Testis (tissue), 3 donors: Measurements from ENCODE around the gene CAPN1. TPM values are rescaled to one million over a fixed set of nuclear protein-coding genes. Genes with fewer than 3 reads are reported as not detected.

Experiments
- DNase-seq: peaks from one replicate; pipeline ENCODE4 v3.0.0-alpha.2; 2019
- H3K27ac ChIP-seq, 2 donors: fragments of 200-600 bp; sonication (generic); one replicate each; pipeline ENCODE4 v1.5.1; 2019
- H3K27me3 ChIP-seq: fragments of 200-600 bp; sonication (generic); one replicate; pipeline ENCODE4 v1.5.1; 2019
- H3K36me3 ChIP-seq: fragments of 200-600 bp; sonication (generic); one replicate; pipeline ENCODE4 v1.5.1; 2017; ENCODE audit warnings: low read depth; ENCODE audit errors: missing control alignments
- H3K4me1 ChIP-seq: fragments of 200-600 bp; sonication (generic); one replicate; pipeline ENCODE4 v1.5.1; 2019
- H3K4me3 ChIP-seq, 2 donors: fragments of 200-600 bp; sonication (generic); one replicate each; pipeline ENCODE4 v1.5.1; 2017 to 2019
- H3K9me3 ChIP-seq: fragments of 200-600 bp; sonication (generic); one replicate; pipeline ENCODE4 v1.5.1; 2017
- CTCF ChIP-seq, 3 experiments: fragments of 450-650 bp in 2 of 3; fragments of 200-600 bp in 1 of 3; sonication (generic) in 1 of 3; IDR thresholded peaks; one replicate each; pipeline ENCODE4 v1.5.1; 2016 to 2019; ENCODE audit warnings: antibody characterized with exemption in 3 of 3, mild to moderate bottlenecking in 2 of 3, moderate library complexity in 1 of 3
- POLR2A ChIP-seq: fragments of 450-650 bp; IDR thresholded peaks from one replicate; pipeline ENCODE4 v1.6.1; 2017; ENCODE audit warnings: antibody characterized with exemption, mild to moderate bottlenecking, moderate library complexity
- WGBS, 2 donors: methylation state at CpG; one replicate each; pipeline ENCODE4 v1.1.5; 2018; 5-methylcytosine and 5-hydroxymethylcytosine counted together
- intact Hi-C: fragments of 100-400 bp; cut with DNase I; formaldehyde crosslinking; loops from one replicate; pipeline ENCODE4 v1.15.1; 2023; ENCODE audit warnings: low total_unique reads
- polyA plus RNA-seq: library from polyadenylated mRNA; stranded (reverse); fragments of 350-450 nt; fragmentation: Illumina TruSeq; extraction: RNeasy Lipid Tissue Mini Kit (QIAGEN cat#74804); gene quantifications from one replicate; pipeline ENCODE4 v1.2.3, GENCODE V29; 2014; ENCODE audit warnings: low read depth, low replicate concordance; ENCODE audit not compliant: insufficient read depth
- total RNA-seq, 2 donors: library from RNA; depleted of rRNA; stranded (reverse); fragments of >200 nt; gene quantifications; one replicate each; pipeline ENCODE4 v1.2.3, GENCODE V29; 2016

CAPN1 gene
- total and polyA plus RNA-seq, 3 donors from 2014 or later: 27.3 to 85.3 (median 36.2) TPM

- DNase-seq: no peak
- H3K27ac ChIP-seq: no peak overlapping the region
- no peak overlapping the region for H3K4me3 ChIP-seq
- H3K9me3 ChIP-seq: no peaks in the 10 kb centered on the region
- TF ChIP-seq POLR2A (no peak), CTCF (IDR thresholded peaks at IDR 0.05) (no peak)
- 81 to 87% methylated on average over 5 of the region's 5 CpGs for WGBS, 2 donors
- no peaks in the 10 kb centered on the region for H3K36me3 ChIP-seq
- no peaks in the 10 kb centered on the region for H3K4me1 ChIP-seq
- intact Hi-C loops: no loop called here
- no peaks in the 10 kb centered on the region for H3K27me3 ChIP-seq
Observed at GRCh38 chr11:65159012-65159411, 22.7 kb upstream of the CAPN1 start.

GRCh38 chr11:65160643-65161042 is 21.1 kb upstream of the CAPN1 start:
- H3K4me3 ChIP-seq: no peak overlapping the region
- H3K27me3 ChIP-seq: no peaks in the 10 kb centered on the region
- 78 to 92% methylated on average over 3 of the region's 3 CpGs for WGBS, 2 donors
- TF ChIP-seq CTCF (IDR thresholded peaks at IDR 0.05): no peak
- TF ChIP-seq POLR2A: no peak
- H3K36me3 ChIP-seq: no peaks in the 10 kb centered on the region
- no peak overlapping the region for H3K27ac ChIP-seq
- no peak for DNase-seq
- H3K9me3 ChIP-seq: no peaks in the 10 kb centered on the region
- intact Hi-C loops: no loop called here
- H3K4me1 ChIP-seq: no peaks in the 10 kb centered on the region

DNA sequence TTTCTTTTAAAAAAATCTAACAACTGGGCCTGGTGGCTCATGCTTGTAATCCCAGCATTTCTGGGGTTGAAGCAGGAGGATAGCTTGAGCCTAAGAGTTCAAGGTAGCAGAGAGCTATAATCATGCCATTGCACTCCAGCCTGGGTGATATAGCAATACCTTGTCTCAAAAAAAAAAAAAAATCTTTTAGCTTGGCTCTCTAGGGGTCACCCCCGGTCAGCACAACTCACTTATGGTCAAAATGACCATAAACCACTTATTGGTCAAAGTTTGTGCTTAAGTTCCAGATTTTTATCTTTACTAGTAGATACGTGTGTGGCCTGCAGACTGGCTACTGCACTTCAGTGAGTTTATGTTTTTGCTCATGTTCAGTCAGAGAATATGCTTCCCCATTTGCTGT is 18.0 kb upstream of the CAPN1 start:
- Histone ChIP-seq H3K4me1 (no peaks in the 10 kb centered on the region), H3K36me3 (no peaks in the 10 kb centered on the region), H3K27me3 (no peaks in the 10 kb centered on the region), H3K4me3 (no peak overlapping the region), H3K9me3 (no peaks in the 10 kb centered on the region), H3K27ac (no peak overlapping the region)
- WGBS, 2 donors: 85 to 87% methylated on average over 2 of the region's 2 CpGs
- TF ChIP-seq POLR2A (no peak), CTCF (IDR thresholded peaks at IDR 0.05) (no peak)
- intact Hi-C loops: no loop called here
- DNase-seq: no peak

- H3K27ac ChIP-seq: no peak overlapping the region
- WGBS, 2 donors: 28 to 42% methylated on average over 31 of the region's 31 CpGs
- TF ChIP-seq CTCF (IDR thresholded peaks at IDR 0.05): no peak
- TF ChIP-seq POLR2A: no peak
- H3K27me3 ChIP-seq: no peaks in the 10 kb centered on the region
- peak overlapping the region; percentile 26 to 32 for H3K4me3 ChIP-seq
- H3K4me1 ChIP-seq: no peaks in the 10 kb centered on the region
- H3K36me3 ChIP-seq: no peaks in the 10 kb centered on the region
- intact Hi-C loops: no loop called here
- H3K9me3 ChIP-seq: no peaks in the 10 kb centered on the region
- no peak for DNase-seq
Observed at GRCh38 chr11:65165410-65166317, 16.1 kb upstream of the CAPN1 start.

- TF ChIP-seq POLR2A (no peak), CTCF (IDR thresholded peaks at IDR 0.05) (no peak)
- H3K27ac ChIP-seq: no peak overlapping the region
- H3K27me3 ChIP-seq: no peaks in the 10 kb centered on the region
- no peaks in the 10 kb centered on the region for H3K36me3 ChIP-seq
- no peak overlapping the region for H3K4me3 ChIP-seq
- 87 to 92% methylated on average over 3 of the region's 3 CpGs for WGBS, 2 donors
- no peak for DNase-seq
- no peaks in the 10 kb centered on the region for H3K9me3 ChIP-seq
- intact Hi-C loops: no loop called here
- H3K4me1 ChIP-seq: no peaks in the 10 kb centered on the region
Observed at GRCh38 chr11:65166893-65167292, 14.8 kb upstream of the CAPN1 start.
